Sigmoid colon (tissue), 4 donors: ENCODE data around the gene SRSF7.

ENCODE experiments used
- CTCF ChIP-seq, 4 experiments: fragments of 450-650 bp in 3 of 4; fragments of 200-600 bp in 1 of 4; IDR thresholded peaks; one replicate each; pipeline ENCODE4 v1.5.1; 2016 to 2019; ENCODE audit warnings: antibody characterized with exemption in 4 of 4, mild to moderate bottlenecking in 3 of 4, moderate library complexity in 2 of 4
- EP300 ChIP-seq, 4 donors: sonication (generic); formaldehyde crosslinking; IDR thresholded peaks; one replicate each; pipeline ENCODE4 v1.6.1; 2017; ENCODE audit warnings: antibody characterized with exemption in 4 of 4
- POLR2A ChIP-seq, 2 donors: fragments of 450-650 bp; IDR thresholded peaks; one replicate each; pipeline ENCODE4 v1.6.1; 2016; ENCODE audit warnings: antibody characterized with exemption in 2 of 2, mild to moderate bottlenecking in 2 of 2, moderate library complexity in 2 of 2
- POLR2AphosphoS5 ChIP-seq, 4 donors: sonication (generic); formaldehyde crosslinking; IDR thresholded peaks; one replicate each; pipeline ENCODE4 v1.6.1; 2017; ENCODE audit warnings: antibody characterized with exemption in 4 of 4

GRCh38 chr2:38747007-38747424 is 4.1 kb downstream of the SRSF7 start:
- TF ChIP-seq CTCF (IDR thresholded peaks at IDR 0.05), result no peak
- TF ChIP-seq EP300 (IDR thresholded peaks at IDR 0.05), result no peak
- no peak for TF ChIP-seq POLR2AphosphoS5 (IDR thresholded peaks at IDR 0.05)
- TF ChIP-seq POLR2A (IDR thresholded peaks at IDR 0.05), result no peak
